ENCODE data around the gene RHBDD2.
A peak's percentile ranks its signal among the peaks of the same experiment; 100 is the strongest.
"Not testable (repeated sequence)": the region's sequence is repeated elsewhere in the genome, so short reads cannot be mapped to it uniquely, and the experiment has no call there.

Gene RHBDD2

GRCh38 chr7:75887669-75888369 lies 9.0 kb downstream of the RHBDD2 start:
- no peak for DNase-seq

DNA sequence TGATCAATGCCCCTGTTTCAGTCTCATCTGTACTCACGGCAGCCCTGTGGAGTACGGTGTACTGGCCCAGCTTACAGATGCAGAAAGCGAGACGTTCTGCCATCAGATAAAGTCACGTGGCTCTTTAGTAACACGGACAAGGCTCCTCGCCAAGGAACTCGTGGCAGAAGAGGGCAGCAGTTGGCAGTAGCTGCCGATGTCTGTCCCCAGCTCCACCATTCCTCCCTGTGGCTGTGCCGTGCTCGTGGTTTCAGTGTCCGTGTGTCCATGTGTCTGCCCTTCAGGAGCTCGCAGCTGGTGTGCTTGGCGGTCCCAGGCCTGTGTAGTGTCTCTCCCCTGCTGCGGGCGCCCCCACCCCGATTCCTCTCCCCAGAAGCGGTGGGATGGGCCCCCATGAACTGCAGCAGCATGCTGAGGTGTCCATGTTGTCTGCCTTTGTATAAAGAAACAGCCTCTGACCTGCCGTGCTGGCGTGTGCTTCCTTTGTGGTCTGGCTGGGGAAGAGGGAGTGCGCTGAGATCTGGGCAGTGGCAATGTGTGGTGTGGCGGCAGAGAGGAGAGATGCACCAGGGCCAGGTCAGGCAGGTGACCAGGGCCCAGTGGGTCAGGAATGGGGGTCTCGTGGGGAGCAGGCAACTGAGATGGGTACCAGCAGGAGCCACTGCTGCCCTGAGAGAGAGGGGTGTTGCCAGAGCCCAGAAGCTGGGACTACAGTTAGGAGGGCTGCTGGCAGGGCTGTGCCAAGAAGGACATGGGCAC lies 9.8 kb downstream of the RHBDD2 start:
- no peak for DNase-seq

DNA sequence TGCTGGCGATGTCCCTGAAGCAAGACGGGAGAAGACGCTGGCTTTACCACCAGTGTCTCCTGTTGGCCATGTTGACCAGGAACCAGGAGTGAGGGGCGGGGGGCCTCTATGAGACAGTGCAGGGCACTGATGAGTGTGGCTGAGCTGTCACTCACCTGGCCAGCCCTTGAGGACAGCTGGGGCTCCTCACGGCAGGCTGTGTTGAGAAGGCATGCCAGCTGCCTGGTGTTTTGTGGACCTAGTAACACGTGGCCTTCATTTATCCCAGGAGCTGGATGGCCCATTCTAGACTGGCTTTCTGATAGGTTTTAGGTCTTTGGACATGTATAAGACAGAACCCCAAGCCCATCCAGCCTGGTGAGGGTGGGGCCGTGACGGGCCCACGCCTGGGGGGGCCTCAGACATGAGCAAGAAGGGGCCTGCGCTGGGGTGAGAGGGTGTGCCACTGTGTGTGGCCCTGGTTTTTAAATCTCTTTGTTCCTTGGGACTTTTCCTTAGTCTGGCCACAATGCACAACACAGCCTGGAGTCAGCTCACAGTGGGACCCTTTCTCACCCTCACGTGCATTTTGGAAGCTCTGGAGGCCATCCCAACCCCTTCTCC lies 10.5 kb downstream of the RHBDD2 start:
- no peak for DNase-seq

DNA sequence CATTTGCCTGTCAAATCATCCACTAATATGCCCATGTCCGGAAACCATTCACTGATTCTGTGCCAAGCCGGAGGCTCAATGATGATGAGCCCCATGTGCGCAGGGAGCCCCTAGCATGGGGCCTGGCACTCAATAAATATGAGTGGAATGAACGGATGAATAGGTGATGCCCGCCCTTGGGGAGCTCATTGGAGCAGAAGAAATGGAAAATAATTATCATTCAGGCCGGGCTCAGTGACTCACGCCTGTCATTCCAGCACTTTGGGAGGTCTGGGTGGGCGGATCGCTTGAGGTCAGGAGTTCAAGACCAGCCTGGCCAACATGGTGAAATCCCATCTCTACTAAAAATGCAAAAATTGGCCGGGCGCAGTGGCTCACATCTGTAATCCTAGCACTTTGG lies 11.0 kb downstream of the RHBDD2 start:
- no peak for DNase-seq

- DNase-seq: not testable (repeated sequence)
Measured at GRCh38 chr7:75891237-75891636, 12.4 kb downstream of the RHBDD2 start.

- DNase-seq: no peak
Measured at GRCh38 chr7:75891815-75892411, 13.1 kb downstream of the RHBDD2 start.

DNA sequence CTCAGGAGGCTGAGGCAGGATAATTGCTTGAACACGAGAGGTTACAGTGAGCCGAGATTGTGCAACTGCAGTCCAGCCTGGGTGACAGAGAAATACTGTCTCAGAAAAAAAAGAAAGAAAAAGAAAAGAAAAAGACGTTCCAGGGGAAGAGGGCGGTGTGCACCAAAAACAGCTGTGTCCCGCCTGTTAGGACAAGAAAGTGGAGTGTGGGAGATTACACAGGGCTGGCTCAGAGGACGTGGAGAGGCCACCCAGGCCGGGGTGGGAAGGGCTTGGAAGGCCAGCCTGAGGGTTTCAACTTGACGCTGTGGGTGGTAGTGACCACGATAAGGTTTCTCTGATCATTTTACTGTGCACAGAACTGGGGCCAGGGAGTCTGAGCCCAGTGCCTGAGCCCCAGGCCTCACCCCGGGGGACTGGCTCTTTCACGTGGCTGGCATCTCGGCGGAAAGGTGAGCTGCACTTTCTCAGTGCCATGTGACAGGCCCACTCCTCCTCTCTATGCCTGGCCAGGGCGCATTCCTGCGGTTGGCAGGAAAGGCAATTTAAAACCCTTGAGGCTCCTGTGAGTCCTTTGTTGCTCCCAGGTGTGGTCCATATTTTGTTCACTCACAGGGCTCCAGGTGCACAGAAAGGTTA lies 13.9 kb downstream of the RHBDD2 start:
- no peak for DNase-seq

DNA sequence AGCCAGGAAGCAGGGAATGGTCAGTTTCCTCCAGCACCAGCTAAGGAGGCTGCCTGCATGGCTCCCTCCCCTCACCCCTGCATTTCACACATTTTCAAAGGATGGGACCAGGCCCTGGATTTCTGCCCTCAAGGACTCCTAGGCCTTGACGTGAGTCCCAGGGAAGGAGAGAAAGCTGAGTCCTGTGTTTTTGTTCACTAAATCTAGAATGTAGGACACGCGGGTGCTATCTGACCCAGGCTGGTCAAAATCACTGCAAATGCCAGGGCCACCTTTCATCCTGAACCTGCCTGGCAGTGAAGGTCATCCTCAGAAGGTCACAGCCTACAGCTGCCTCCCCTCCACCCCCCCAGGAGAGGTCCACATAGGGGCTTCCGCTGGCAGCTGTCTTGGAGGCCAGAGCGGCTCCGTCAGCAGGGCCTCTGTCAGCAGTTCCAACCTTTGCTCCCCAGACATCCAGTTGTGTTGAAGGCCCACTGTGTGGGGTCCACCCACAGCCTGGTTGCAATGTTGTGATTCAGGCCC lies 18.0 kb downstream of the RHBDD2 start:
- no peak for DNase-seq

DNA sequence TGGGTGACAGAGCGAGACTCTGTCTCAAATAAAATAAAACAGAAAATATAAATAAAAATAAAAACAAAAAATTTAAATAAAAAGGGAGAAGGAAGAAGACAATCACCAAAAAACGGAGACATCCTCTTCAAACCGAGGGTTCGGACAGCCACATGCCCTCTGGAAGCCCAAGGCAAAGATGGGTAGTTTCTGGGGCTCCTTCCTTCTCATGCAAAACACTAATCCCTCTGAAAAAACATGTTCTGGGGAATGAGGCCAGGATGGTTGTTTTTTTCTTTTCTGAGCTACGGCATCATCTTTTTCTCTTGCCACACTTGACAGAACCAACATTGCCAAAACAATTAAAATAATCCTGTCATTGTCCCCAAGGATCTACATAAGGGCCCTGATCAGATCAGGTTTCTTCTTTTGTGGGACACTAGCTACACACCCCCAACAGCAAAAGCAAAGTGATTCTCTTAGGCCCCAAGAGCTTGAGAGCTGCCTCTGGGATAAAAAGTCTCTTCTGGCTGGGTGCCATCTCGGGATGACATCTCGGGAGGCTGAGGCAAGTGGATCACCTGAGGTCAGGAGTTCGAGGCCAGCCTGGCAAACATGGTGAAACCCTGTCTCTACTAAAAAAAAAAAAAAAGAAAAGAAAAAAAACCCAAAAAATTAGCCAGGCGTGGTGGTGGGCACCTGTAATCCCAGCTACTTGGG lies 21.9 kb downstream of the RHBDD2 start:
- DNase-seq: no peak

- peak; percentile 70 for DNase-seq
Measured at GRCh38 chr7:75905785-75906604, 27.2 kb downstream of the RHBDD2 start.

- no peak for DNase-seq
Measured at GRCh38 chr7:75906991-75907667, 28.3 kb downstream of the RHBDD2 start.

DNA sequence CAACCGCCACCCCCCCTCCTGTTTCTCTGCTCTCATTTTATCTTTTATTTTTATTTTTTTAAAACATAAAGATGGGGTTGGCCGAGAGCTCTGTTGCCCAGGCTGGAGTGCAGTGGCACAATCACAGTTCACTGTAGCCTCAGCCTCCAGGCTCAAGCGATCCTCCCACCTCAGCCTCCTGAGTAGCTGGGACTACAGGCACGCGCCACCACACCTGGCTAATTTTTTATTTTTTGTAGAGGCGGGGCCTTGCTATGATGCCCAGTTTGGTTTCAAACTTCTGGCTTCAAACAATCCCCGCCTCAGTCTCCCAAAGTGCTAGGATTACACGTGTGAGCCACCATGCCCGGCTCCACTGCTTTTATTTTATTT lies 28.8 kb downstream of the RHBDD2 start:
- not testable (repeated sequence) for DNase-seq

DNA sequence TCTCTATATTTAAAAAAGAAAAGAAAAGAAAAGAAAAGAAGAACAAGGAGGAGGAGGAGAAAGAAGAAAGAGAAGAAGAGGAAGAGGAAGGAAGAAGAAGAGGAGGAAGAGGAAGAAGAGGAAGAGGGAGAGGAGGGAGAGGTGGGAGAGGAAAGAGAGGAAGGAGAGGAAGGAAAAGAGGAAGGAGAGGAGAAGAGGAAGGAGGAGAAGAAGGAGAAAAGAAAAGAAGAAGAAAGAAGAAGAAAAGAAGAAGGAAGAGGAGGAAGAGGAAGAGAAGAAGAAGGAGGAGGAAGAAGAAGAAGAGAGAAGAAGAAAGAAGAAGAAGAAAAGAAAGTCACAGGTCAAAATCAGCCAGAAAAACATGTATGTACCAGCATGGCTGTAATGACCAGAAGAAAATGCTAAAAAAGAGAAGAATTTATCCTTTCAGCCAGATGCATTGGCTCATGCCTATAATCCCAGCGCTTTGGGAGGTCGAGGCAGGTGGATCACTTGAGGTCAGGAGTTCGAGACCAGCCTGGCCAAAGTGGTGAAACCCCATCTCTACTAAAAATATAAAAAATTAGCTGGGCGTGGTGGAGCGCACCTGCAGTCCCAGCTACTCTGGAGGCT lies 30.8 kb downstream of the RHBDD2 start:
- DNase-seq: no peak

GRCh38 chr7:75911186-75911585 lies 32.4 kb downstream of the RHBDD2 start:
- not testable (repeated sequence) for DNase-seq

DNA sequence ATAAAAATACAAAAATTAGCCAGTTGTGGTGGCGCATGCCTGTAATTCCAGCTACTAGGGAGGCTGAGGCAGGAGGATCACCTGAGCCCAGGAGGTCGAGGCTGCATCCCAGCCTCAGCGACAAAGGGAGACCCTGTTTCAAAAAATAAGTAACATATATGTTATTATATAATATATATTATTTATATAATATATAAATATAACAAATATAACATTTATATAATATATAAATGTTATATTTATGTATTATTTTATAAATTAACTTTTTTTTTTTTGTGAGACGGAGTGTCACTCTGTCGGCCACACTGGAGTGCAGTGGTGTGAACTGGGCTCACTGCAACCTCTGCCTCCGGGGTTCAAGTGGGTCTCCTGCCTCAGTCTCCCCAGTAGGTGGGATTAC lies 34.6 kb downstream of the RHBDD2 start:
- no peak for DNase-seq

DNA sequence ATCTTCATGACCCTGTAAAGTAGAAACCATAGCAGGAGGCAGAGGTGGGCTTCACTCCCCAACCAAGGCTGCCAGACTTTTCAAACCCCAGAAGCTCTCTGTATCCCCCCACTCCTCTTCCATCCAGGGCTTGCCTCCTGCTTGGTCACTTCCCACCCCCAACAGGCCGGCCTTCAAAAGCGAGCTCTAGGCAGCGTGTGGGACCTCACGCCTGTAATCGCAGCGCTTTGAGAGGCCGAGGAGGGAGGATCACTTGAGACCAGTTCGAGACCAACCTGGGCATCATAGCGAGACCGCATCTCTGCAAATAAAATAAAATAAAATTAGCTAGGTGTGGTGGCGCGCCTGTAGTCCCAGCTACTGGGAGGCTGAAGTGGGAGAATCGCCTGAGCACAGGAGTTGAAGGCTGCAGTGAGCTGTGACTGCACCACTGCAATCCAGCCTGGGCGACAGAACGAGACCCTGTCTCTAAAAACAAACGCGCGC lies 35.4 kb downstream of the RHBDD2 start:
- no peak for DNase-seq

GRCh38 chr7:75914655-75915415 lies 36.0 kb downstream of the RHBDD2 start, which contains the start of gene POR:
TSS of gene POR (plus strand) at chr7:75915155. CDS start at chr7:75954002, 38,847 bp downstream.
- DNase-seq: peak; percentile 98

GRCh38 chr7:75915416-75916156 lies 36.8 kb downstream of the RHBDD2 start:
- peak; percentile 53 for DNase-seq
